Lower leg skin (tissue), 4 donors: ENCODE measurements around the gene ZBTB7C. TPM values are rescaled to one million over a fixed set of nuclear protein-coding genes. Genes with fewer than 3 reads are reported as not detected.

ENCODE experiments used
- DNase-seq, 2 donors: peaks; one replicate each; pipeline ENCODE4 v3.0.0-alpha.2; 2019; ENCODE audit warnings: low spot score in 2 of 2
- H3K4me3 ChIP-seq: fragments of 200-600 bp; sonication (generic); 2 replicates; pipeline ENCODE4 v1.5.1; 2017; ENCODE audit warnings: mild to moderate bottlenecking, low read depth; ENCODE audit not compliant: poor library complexity, severe bottlenecking
- POLR2A ChIP-seq, 2 donors: fragments of 450-650 bp; IDR thresholded peaks; one replicate each; pipeline ENCODE4 v1.6.1; 2016 to 2017; ENCODE audit warnings: antibody characterized with exemption in 2 of 2, mild to moderate bottlenecking in 1 of 2, moderate library complexity in 1 of 2
- WGBS, 2 donors: methylation state at CpG; one replicate each; pipeline ENCODE4 v1.1.5; 2018; 5-methylcytosine and 5-hydroxymethylcytosine counted together
- intact Hi-C: fragments of 100-400 bp; cut with DNase I; formaldehyde crosslinking; loops from one replicate; pipeline ENCODE4 v1.15.0; 2023; ENCODE audit warnings: low total_unique reads
- total RNA-seq, 4 donors: library from RNA; depleted of rRNA; stranded (reverse); fragments of >200 nt; gene quantifications; one replicate each; pipeline ENCODE4 v1.1.0, GENCODE V29; 2016
- TF ChIP-seq, protein P1 (sequence below), 3 donors: fragments of 450-650 bp; IDR thresholded peaks; one replicate each; pipeline ENCODE4 v1.5.1; 2016; ENCODE audit warnings: antibody characterized with exemption in 3 of 3, mild to moderate bottlenecking in 3 of 3, moderate library complexity in 2 of 3

The ZBTB7C gene
- total RNA-seq, 4 donors from 2014 or later = 44.2 to 59.7 (median 50.7) TPM

DNA sequence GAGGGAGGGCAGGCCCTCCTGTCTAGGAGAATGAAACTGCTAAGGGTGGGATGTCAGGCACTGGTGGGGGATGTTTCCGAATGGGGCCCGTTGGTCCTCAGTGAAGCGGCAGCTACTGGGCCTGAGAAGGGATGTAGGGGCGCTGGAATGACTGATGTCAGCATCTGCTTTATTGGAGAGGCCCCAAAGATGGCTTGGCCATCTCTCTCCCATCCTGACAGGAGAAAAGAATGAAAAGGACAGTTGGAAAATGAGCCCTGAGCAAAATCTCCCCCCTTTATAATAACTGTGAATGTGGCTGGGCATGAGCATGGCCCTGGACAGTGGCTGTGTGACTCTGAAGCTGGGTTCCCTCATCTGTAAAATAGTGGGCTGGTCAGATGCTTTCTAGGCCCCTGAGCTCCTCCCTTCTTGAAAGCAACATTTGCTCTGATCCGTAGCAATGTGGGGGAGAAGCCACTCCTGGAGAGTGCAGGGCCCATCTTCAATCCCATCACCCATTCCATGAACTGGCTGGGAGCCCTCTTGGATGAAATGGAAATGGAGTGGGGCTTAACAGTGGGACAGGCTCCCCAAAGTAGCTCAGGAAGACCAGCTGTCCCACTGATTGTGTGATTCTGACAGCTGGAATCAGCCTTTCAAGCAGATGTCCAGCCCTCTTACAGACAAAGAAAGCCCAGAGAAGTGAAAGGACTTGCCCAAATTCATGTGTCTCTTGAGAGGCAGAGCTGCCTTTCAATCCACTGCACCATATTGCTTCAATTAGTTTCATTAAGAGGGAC is 246.0 kb downstream of the ZBTB7C start:
- DNase-seq = peak in 1 of 2 donors; percentile 72
- intact Hi-C loops = no loop called here
- no peak overlapping the region for H3K4me3 ChIP-seq
- no peak for TF ChIP-seq POLR2A (IDR thresholded peaks at IDR 0.05)
- TF ChIP-seq, protein P1, sequence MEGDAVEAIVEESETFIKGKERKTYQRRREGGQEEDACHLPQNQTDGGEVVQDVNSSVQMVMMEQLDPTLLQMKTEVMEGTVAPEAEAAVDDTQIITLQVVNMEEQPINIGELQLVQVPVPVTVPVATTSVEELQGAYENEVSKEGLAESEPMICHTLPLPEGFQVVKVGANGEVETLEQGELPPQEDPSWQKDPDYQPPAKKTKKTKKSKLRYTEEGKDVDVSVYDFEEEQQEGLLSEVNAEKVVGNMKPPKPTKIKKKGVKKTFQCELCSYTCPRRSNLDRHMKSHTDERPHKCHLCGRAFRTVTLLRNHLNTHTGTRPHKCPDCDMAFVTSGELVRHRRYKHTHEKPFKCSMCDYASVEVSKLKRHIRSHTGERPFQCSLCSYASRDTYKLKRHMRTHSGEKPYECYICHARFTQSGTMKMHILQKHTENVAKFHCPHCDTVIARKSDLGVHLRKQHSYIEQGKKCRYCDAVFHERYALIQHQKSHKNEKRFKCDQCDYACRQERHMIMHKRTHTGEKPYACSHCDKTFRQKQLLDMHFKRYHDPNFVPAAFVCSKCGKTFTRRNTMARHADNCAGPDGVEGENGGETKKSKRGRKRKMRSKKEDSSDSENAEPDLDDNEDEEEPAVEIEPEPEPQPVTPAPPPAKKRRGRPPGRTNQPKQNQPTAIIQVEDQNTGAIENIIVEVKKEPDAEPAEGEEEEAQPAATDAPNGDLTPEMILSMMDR (IDR thresholded peaks at IDR 0.05) = no peak
- WGBS, 2 donors = 82 to 87% methylated on average over 5 of the region's 5 CpGs

DNA sequence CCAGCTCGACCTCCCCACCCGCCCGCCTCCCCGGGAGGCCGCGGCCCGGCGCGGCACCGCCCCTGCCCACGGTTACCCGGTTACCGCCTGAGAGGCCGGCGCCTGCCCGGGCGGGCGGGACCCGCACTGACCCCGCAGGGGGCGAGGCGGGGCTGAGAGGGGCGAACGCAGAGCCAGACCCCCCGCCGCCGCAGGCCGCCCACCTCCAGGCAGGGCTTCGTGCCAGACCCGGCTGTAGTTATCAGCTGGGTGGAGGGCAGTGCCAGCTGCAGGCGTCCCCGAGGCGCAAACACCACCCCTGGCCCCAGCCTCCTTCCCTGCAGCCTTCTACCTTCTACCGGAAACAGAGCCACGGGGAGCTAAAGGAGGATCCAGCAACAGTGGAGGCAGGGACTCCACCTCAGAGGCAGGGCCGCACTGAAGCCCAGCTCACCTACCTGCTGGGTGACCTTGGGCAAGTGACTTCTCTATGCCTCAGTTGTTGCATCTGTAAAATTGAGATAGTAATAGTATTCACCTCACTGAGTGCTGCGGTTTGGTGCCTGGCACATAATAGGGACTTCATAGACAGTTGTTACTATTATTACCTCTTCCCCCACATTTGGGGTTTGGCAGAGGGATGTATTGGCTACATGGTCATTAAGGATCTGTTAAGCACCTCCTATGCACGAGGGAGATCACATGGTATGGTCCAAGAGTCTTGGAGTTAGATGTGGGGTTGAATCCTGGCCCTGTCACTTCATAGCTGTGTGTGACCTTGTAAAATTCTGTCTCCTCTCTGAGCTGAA is 247.1 kb downstream of the ZBTB7C start:
- H3K4me3 ChIP-seq = peak overlapping the region; percentile 39
- TF ChIP-seq, protein P1 (IDR thresholded peaks at IDR 0.05) = no peak
- no peak for TF ChIP-seq POLR2A (IDR thresholded peaks at IDR 0.05)
- DNase-seq = peak in 1 of 2 donors; percentile 91
- intact Hi-C loops = no loop called here
- 5 to 16% methylated on average over 10 to 21 of the region's 38 CpGs for WGBS, 2 donors

DNA sequence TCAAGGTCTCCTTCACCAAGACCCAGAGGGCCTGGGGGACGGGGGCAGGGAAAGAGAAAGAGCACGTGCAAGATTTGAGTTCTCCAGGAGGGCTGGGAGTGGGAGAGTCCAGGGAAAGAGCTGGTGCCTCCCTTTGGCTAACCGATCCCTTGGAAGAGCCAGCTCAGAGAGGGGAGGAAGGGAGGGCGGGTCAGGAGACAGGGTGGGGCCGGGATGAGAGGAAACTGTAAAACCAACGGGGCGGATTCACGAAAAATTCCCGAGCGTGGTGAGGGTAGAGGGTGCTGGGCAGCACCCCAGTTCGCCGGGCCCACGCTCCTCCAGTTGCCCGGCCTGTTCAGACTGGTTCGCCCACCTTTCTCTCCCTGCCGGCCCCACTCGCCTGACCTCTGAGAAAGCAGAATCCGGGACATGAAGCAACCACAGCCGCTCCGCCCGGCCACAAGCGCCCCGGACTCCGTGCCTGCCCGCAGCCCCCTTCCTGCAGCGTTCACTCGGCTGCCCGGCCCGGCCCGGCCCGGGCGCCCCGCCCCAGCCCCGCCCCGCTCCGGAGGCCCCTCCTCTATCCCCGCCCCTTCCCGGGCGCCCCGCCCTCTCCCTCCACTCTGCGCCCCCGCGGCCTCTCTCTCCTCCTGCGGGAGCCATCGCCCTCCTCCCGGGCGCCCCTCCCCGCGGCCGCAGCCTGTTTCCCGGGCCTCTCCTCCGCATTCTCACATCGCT is 247.8 kb downstream of the ZBTB7C start:
- H3K4me3 ChIP-seq = peak overlapping the region; percentile 39
- intact Hi-C loops = no loop called here
- WGBS, 2 donors = 1 to 3% methylated on average over 32 to 41 of the region's 53 CpGs
- peak; percentile 81 to 96 for DNase-seq
- TF ChIP-seq, protein P1 (IDR thresholded peaks at IDR 0.05) = no peak
- TF ChIP-seq POLR2A (IDR thresholded peaks at IDR 0.05) = no peak

DNA sequence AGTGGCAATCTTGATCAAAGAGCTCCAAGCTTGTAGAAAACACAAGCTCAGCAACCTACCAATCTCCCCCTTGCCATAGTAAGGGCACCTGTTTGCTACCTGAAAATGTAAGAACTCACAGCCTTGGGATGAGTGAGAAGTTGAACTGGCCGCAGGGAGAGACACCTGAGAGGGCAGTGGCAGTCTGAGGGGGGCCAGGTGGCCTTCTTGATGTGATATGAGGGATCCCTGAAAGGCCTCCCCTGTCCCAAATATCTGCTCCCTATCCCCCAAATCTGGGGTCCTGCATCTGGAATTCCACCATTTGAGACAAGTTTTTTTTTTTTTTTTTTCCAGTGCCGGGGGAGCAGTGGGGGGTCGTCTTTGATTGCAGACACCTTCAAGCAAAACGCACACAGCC is 248.6 kb downstream of the ZBTB7C start:
- no peak overlapping the region for H3K4me3 ChIP-seq
- intact Hi-C loops = no loop called here
- WGBS, 2 donors = 45 to 48% methylated on average over 4 of the region's 4 CpGs
- no peak for TF ChIP-seq POLR2A (IDR thresholded peaks at IDR 0.05)
- TF ChIP-seq, protein P1 (IDR thresholded peaks at IDR 0.05) = no peak
- DNase-seq = peak in 1 of 2 donors; percentile 54

DNA sequence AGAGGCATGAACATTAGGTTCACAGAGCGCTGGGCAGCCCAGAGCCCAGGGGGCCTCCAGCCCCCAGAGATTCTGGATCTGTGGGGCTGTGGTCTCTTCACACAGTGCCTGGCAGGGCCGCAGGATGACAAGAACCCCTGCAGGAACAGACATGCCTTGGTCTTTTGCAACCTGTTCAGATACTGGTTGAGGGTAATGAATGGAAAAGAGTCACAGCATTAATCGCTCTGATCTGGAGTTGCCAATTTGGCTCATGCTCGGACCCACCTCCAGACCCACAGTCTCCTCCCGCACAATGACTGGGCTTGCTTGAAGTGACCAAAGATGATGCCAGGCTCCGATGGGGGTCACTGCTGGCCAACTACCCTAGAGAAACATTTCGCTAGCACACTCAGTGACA is 249.4 kb downstream of the ZBTB7C start:
- DNase-seq = peak in 1 of 2 donors; percentile 82
- WGBS, 2 donors = 49 to 67% methylated on average over 7 of the region's 7 CpGs
- no peak for TF ChIP-seq POLR2A (IDR thresholded peaks at IDR 0.05)
- TF ChIP-seq, protein P1 (IDR thresholded peaks at IDR 0.05) = no peak
- intact Hi-C loops = no loop called here
- no peak overlapping the region for H3K4me3 ChIP-seq
